HEK293 (cell line): ENCODE measurements around the gene SNRPF.

ENCODE experiments used
- PATZ1 ChIP-seq: fragments of 450-650 bp; formaldehyde crosslinking; IDR thresholded peaks from 2 replicates; pipeline ENCODE4 v1.5.1; 2016; ENCODE audit warnings: missing biosample characterization, missing genetic modification characterization
- ZFP3 ChIP-seq: fragments of 450-650 bp; formaldehyde crosslinking; IDR thresholded peaks from 2 replicates; pipeline ENCODE4 v1.5.1; 2016; ENCODE audit warnings: low read depth, missing biosample characterization, missing genetic modification characterization
- ZNF140 ChIP-seq: fragments of 450-650 bp; formaldehyde crosslinking; IDR thresholded peaks from 2 replicates; pipeline ENCODE4 v1.5.1; 2016; ENCODE audit warnings: missing biosample characterization, missing genetic modification characterization
- ZNF362 ChIP-seq: fragments of 450-650 bp; formaldehyde crosslinking; IDR thresholded peaks from 2 replicates; pipeline ENCODE4 v1.5.1; 2016; ENCODE audit warnings: missing biosample characterization, missing genetic modification characterization
- ZNF530 ChIP-seq: fragments of 450-650 bp; formaldehyde crosslinking; IDR thresholded peaks from 2 replicates; pipeline ENCODE4 v1.5.1; 2016; ENCODE audit warnings: low read depth, missing biosample characterization, missing genetic modification characterization
- ZNF747 ChIP-seq: fragments of 450-650 bp; formaldehyde crosslinking; IDR thresholded peaks from 2 replicates; pipeline ENCODE4 v1.5.1; 2016; ENCODE audit warnings: missing biosample characterization, missing genetic modification characterization
- TF ChIP-seq, protein P1 (sequence below): fragments of 450-650 bp; formaldehyde crosslinking; IDR thresholded peaks from 2 replicates; pipeline ENCODE4 v1.5.1; 2016; ENCODE audit warnings: missing biosample characterization, missing genetic modification characterization

DNA sequence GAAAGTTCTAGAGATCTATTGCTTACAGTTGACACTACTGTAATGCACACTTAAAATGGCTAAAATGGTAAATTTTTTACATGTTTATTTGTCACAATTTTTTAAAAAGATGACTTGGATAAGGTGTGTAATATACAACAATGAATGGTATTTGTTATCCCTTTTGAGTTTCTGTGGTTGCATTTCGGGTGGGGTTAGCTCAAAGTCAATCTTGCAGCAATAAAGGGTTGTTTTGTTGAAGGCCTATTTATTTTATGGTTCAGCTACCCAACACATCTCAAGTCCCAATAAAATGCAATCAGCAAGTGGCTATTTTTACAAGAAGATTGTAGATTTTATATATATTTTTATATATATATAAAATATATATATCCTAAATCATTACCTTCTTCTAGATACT lies 22.1 kb downstream of the SNRPF start:
- TF ChIP-seq PATZ1 (no peak), ZNF530 (tag by site-specific recombination) (no peak), ZNF362 (tag by site-specific recombination) (no peak), ZFP3 (tag by site-specific recombination) (no peak), ZNF747 (tag by site-specific recombination) (no peak), ZNF140 (tag by site-specific recombination) (no peak)
- TF ChIP-seq, protein P1, sequence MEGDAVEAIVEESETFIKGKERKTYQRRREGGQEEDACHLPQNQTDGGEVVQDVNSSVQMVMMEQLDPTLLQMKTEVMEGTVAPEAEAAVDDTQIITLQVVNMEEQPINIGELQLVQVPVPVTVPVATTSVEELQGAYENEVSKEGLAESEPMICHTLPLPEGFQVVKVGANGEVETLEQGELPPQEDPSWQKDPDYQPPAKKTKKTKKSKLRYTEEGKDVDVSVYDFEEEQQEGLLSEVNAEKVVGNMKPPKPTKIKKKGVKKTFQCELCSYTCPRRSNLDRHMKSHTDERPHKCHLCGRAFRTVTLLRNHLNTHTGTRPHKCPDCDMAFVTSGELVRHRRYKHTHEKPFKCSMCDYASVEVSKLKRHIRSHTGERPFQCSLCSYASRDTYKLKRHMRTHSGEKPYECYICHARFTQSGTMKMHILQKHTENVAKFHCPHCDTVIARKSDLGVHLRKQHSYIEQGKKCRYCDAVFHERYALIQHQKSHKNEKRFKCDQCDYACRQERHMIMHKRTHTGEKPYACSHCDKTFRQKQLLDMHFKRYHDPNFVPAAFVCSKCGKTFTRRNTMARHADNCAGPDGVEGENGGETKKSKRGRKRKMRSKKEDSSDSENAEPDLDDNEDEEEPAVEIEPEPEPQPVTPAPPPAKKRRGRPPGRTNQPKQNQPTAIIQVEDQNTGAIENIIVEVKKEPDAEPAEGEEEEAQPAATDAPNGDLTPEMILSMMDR (tag by site-specific recombination), result no peak
